Smooth muscle cell of the brain vasculature (primary cell): ENCODE results near the gene SERGEF.

ENCODE experiments used
- DNase-seq: peaks from one replicate; pipeline ENCODE4 v3.0.0-alpha.2; 2012; ENCODE audit warnings: low read depth, low spot score

SERGEF gene

GRCh38 chr11:17861036-17861755, 151.7 kb downstream of the SERGEF start:
- DNase-seq: no peak

DNA sequence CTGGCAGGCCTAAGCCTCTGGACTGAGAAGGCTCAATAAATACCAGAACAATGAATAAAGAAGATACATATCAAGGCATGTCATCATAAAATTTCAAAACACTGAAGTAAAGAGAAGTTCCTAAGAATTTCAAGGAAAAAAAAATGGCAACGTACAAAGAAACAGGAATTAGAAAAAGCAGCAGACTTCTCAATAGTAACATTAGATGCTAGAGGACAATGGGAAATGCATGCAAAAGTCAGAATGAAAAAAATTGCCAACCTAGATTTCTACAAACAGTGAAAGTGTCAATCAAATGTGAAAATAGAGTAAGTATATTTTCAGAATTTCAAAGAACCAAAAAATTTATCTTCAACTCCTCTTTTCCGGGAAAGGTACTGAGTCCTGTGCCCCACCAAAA, 153.3 kb downstream of the SERGEF start:
- DNase-seq: no peak

- no peak for DNase-seq
Measured at GRCh38 chr11:17855531-17856290, 157.1 kb downstream of the SERGEF start.

DNA sequence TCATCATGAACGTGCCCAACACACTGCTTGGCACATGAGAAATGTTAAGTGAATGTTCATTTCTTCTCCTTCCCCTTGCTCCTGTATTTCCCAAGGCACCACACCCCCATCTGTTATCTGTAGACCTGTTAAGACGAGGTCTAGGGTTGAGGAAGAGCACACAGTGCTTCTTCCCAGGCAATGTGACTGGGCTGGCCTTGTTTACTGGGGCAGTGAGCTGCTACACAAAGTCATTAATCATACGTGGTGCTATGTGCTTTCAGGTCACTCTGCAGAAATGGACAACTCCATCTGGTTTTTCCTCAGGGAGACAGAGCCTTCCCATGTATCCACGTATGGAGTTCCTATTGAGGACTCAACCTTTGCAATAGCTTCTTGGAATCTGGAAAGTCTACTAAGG, 159.6 kb downstream of the SERGEF start:
- DNase-seq: no peak

GRCh38 chr11:17852246-17852645, 160.6 kb downstream of the SERGEF start:
- DNase-seq: no peak

DNA sequence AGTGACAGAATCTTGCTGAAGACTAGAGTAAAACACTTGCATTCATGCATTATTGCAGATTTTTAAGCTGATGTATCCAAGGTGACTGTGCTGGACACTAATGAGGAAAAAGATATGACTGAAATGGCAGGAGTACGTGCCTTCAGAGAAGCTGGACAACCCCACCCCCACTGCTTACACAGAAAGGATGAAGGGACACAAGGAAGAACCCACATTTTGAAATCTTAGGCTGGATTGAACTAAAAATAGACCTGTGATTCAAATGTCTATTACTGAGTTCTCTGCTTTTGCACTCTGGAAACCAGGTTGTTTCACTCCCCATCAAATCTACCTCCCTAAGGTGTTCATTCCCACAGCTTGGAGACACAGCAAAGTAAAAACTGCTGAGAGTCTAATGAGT, 161.2 kb downstream of the SERGEF start:
- no peak for DNase-seq

- DNase-seq: no peak
Measured at GRCh38 chr11:17850336-17850735, 162.5 kb downstream of the SERGEF start.

DNA sequence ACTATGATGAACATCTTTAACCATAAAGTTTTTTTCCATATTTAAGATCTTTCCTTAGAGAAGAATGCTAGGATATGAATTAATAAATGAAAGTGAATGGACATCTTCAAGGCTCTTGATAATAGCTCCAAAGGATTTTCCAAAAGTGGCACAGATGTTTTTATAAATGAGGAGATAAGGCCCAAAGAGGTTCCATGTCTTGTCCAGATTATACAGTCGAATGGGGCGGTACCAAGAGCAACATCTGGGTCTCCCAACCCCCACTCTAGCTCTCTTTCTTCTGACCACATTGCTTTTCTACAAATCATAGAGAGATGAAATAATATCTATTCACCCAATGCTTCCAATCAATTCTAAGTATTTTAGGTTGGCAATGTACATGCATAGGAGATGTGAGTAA, 164.1 kb downstream of the SERGEF start:
- DNase-seq: no peak

DNA sequence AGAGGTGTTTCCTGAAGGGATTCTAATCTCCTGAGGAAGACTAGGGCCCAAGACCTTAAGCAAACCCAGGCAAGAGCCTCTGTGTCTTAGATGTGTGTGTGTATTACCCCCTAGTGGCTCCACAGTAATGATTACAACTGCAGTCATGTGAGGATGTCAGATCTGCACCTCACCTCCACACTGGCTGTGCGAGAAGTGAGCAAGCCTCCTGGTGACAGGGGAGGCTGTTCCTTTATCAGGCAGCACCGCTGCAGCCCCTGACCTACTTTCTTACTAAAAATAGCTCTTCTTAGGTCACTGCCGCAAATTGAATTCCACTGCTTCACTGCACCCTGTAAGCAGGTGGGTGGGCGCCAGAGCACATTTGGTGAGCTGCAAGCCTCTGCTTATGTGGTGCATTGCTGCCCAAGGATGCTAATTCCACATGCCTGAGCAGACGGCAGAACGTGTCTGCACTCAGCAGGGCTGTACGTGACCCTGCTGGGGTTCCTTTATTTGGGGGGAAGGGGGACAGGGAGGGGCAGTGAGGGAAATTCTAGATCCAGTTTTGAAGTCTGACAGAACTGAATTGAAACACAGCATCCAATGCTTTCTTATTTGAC, 165.9 kb downstream of the SERGEF start:
- no peak for DNase-seq

- DNase-seq: peak; percentile 18
Measured at GRCh38 chr11:17845431-17845881, 167.4 kb downstream of the SERGEF start.

DNA sequence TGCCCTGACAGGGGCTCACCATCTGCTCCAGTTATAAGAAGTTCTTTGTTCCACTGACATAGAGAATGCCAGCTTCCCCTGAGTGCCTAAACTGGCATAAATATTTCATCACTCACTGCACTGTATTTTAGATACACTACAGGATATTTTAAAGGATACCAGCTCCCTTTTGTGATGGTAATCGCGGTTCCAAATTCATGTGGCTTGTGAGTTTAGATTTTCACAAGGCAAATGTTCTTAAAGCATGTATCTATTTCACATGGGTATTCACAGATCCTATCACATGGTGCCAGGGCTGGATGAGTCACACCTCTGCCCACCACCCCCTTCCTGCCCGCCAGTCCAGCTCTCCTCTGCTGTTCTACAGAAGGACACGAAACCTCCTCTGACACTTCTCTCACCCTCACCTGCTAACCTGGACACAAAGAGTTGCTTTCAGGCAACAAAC, 172.7 kb downstream of the SERGEF start:
- DNase-seq: no peak

DNA sequence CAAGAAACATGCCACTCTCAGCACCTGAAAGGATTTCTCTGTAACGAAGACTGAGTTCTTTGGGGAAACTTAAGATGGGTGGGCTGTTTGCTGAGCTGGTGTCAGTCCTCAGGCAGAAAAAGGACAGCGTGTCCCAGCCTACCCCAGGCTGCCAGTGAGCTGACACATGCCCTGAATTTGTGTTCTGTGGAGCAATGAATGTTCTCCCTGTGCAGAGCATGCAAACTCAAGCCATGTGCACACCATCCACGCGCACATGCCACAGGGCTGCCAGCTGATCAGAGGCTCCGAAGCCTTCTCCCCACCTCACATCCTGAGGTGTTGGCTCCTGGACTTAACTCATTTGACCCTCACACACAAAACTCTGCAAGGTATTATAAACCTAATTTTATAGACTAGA, 173.4 kb downstream of the SERGEF start:
- no peak for DNase-seq

- DNase-seq: no peak
Measured at GRCh38 chr11:17838102-17838501, 174.7 kb downstream of the SERGEF start.

- no peak for DNase-seq
Measured at GRCh38 chr11:17831883-17832282, 181.0 kb downstream of the SERGEF start.

DNA sequence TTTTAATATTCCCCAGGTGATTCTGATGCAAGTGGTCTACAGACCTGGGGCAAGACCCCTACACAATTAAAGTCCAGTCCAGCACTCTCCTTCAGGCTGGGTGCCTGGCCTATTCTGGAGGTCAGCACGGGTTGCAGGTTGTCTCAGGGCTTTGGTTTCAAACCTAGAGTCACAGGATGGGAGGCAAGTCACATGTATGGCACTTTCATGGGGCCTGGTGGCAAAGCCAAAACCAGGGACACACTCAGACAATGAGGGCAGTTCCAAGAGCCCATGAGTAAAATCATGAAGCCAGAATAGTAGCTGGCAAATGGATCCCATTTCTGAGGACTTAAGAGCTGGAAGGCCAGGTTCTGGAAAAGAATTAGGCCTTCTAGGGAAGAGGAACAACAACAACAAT, 181.6 kb downstream of the SERGEF start:
- no peak for DNase-seq

DNA sequence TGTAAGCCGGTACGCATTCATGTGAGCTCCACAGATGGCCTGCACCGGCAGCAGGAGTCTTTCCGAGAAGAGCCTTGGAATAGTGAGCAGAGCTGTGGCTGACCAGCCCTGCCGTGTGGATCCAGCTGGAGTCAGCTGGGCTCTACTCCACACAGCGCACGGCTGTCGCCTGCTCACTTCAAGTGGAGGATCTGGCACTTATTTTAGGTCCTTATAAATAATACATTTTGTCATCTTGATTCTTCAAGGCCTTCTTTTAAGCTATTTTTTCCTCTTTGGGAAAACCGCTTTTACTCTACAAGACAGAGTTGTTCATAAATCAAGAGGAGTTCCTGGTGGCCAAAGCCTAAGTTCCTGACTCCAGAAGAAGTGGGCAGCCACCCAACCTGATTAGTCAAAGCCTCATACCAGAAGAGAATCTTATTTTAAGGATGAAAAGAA, 184.5 kb downstream of the SERGEF start:
- DNase-seq: no peak

GRCh38 chr11:17827006-17827405, 185.8 kb downstream of the SERGEF start:
- DNase-seq: no peak

DNA sequence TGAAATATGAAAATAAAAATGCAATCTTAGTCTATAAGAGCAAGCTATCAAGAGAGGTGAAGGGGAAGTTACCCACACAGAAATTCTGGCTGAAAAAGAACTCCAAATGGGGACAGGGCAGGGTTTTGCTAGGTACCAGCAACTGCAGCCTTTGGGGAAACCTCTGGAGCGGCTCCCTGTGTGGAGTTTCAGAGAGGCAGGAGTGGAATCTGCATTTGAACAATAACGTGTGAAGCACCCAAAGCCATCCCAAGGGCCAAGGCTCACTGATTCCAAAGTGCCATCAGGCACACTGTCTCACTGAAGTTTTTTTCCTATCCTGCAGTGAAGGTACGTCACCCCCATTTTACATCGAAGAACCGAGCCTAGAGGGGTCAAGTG, 190.5 kb downstream of the SERGEF start:
- DNase-seq: no peak

DNA sequence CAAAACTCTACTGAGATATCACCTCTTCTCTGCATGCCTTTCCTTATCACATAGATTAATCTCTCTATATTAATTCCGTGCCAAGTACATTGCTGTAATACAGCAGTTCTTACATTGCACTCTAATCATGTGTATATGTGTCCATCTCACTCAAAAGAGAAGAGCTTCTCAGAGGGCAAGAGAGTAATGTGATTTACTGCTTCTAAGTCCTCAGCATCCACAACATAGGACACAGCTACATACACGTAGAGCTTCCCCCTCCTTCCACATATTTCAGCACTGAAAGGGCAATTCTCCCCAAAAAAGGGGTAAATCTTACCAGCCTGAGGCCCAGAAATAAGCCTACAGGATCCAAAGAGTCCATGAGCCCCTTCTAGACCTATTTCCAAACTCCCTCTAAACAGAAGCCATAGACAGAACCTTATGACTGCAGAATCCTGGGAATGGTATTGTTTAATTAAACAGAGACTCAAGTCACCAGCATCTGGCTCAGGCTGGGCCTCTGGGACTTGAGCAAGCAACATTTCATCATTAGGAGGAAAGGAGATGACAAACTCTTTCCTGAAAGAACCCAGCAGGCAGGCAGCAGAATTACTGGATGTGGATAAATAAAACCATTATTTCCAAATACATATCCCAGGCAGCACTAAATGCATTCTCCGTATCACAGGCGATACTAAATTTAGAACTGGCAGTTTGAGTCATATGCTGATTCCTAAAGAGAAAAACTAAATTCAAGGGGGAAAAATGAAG, 191.0 kb downstream of the SERGEF start:
- no peak for DNase-seq

GRCh38 chr11:17816232-17816931, 196.5 kb downstream of the SERGEF start:
- no peak for DNase-seq

- DNase-seq: no peak
Measured at GRCh38 chr11:17814546-17814945, 198.3 kb downstream of the SERGEF start.
